ENCODE results near the gene POU5F2.

Gene POU5F2, protein sequence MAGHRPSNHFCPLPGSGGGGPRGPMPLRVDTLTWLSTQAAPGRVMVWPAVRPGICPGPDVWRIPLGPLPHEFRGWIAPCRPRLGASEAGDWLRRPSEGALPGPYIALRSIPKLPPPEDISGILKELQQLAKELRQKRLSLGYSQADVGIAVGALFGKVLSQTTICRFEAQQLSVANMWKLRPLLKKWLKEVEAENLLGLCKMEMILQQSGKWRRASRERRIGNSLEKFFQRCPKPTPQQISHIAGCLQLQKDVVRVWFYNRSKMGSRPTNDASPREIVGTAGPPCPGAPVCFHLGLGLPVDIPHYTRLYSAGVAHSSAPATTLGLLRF
- total RNA-seq: 1.5 to 33.3 (median 5.6) reads per million in 9 experiments

GRCh38 chr5:93741136-93741811 lies at the start of gene POU5F2:
POU5F2 (minus strand) TSS chr5:93741600; CDS start chr5:93741563, 37 bp downstream.
- DNase-seq: no peak
- Mint-ChIP-seq H3K4me1 (ENCODE audit: low read depth in 2 of 2) (peaks cover 1 to 4% of the 10 kb centered on the region in 2 donors), H3K27ac (peak within 1 kb of the TSS in 1 of 2 donors; percentile 60), H3K9me3 (peaks cover 3 to 6% of the 10 kb centered on the region in 2 donors), H3K27me3 (no peaks in the 10 kb centered on the region), H3K36me3 (ENCODE audit: insufficient read depth) (peaks cover 8% of the 10 kb centered on the region), H3K4me3 (no peak within 1 kb of the TSS)
- ATAC-seq (replicated peaks): no peak

- H3K4me1 Mint-ChIP-seq (ENCODE audit: low read depth in 2 of 2): peaks cover 0 to 3% of the 10 kb centered on the region in 2 donors
- H3K36me3 Mint-ChIP-seq (ENCODE audit: insufficient read depth): peaks cover 4% of the 10 kb centered on the region
- DNase-seq (no peak), ATAC-seq (replicated peaks) (no peak)
- no peaks in the 10 kb centered on the region for H3K27me3 Mint-ChIP-seq
- no peak overlapping the region for H3K4me3 Mint-ChIP-seq
- no peak overlapping the region for H3K27ac Mint-ChIP-seq
- H3K9me3 Mint-ChIP-seq: no peaks in the 10 kb centered on the region
These were observed 49.0 kb upstream of the POU5F2 start for GRCh38 chr5:93790401-93790800.

DNA sequence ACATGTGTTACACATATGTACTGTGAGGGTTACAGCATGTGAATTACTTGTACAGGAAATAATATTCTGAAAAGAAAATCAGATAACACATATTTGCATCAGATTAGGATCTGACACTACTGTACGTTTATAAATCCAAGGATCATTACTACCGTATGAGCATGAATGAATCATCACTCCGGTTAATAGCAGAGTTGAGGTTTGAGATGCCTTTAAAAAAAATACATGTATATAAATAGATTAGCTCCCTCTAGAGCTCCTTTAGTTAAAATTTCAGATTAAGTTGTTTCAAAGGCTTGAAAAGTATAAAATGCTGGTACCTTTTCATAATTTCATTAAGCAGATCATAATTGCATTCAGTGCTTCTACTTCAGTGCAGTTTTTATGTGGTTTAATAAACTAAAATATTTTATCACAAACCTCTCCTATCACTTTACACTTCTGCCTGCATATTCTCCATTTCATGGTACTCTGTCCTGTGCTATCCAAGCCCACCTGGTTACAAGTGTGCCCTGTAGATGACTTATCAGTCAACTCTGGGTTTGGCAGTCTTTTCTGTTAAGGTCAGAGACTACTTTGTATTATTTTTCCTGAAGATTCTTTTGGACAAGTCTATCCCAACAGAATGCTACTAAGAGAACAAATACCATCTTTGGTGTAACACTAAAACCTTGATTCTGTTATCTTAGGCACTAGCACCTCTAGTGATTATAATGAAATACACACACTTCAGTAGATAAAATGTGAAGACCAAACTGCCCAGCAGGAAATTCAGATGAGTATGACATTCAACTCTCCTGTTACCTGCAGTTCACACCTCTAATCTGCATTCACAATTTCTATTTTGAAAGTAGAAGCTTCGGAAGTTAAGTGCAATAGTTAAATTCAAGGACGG lies 48.0 kb upstream of the POU5F2 start:
- DNase-seq (no peak), ATAC-seq (replicated peaks) (no peak)
- H3K4me1 Mint-ChIP-seq (ENCODE audit: low read depth in 2 of 2): peaks cover 0 to 3% of the 10 kb centered on the region in 2 donors
- no peak overlapping the region for H3K27ac Mint-ChIP-seq
- no peaks in the 10 kb centered on the region for H3K36me3 Mint-ChIP-seq (ENCODE audit: insufficient read depth)
- no peaks in the 10 kb centered on the region for H3K27me3 Mint-ChIP-seq
- no peak overlapping the region for H3K4me3 Mint-ChIP-seq
- H3K9me3 Mint-ChIP-seq: no peaks in the 10 kb centered on the region

DNA sequence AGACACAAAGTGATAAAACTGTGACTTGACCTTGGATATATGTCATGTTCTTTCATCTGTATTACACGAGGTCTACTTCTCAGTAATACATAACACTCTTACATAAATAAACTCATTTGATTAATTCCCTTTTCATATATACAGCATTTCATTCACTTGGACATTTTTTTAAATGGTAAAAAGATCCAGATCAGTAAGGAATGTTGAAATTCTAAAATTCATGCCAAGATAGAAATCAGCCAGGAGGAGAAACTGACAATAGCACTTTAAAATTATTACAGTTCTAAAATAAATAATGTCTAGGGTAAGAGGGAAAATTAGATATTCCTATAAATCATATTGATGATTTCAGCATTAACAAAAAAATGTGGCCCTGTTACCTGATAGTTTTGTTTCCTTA lies 46.2 kb upstream of the POU5F2 start:
- Mint-ChIP-seq H3K36me3 (ENCODE audit: insufficient read depth) (peaks cover under 1% of the 10 kb centered on the region), H3K4me1 (ENCODE audit: low read depth in 2 of 2) (no peaks in the 10 kb centered on the region), H3K27me3 (no peaks in the 10 kb centered on the region), H3K9me3 (no peaks in the 10 kb centered on the region), H3K27ac (no peak overlapping the region), H3K4me3 (no peak overlapping the region)
- DNase-seq (no peak), ATAC-seq (replicated peaks) (no peak)

DNA sequence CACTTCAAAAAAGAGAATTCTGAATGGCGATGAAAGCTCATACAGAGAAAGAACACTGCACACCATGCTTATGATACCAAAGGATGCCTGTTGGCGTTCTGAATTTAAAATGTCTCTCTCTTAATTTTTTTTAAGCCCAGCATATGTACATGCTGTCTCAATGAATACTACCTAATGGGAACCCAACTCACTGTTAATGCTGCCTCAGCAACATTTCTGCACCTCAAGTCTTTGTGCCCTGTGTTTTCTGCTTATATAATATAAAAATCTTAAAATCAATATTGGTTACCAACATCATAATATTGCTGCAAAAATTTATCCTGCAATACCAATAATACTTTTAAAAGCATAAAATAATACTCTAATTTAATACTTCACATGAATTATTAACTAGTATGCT lies 44.1 kb upstream of the POU5F2 start:
- peaks cover 4% of the 10 kb centered on the region for H3K36me3 Mint-ChIP-seq (ENCODE audit: insufficient read depth)
- ATAC-seq (replicated peaks): no peak

GRCh38 chr5:93782978-93783377 lies 41.6 kb upstream of the POU5F2 start:
- no peak overlapping the region for H3K27ac Mint-ChIP-seq
- peaks cover 4% of the 10 kb centered on the region for H3K36me3 Mint-ChIP-seq (ENCODE audit: insufficient read depth)
- H3K9me3 Mint-ChIP-seq: no peaks in the 10 kb centered on the region
- H3K4me3 Mint-ChIP-seq: no peak overlapping the region
- no peaks in the 10 kb centered on the region for H3K27me3 Mint-ChIP-seq
- H3K4me1 Mint-ChIP-seq (ENCODE audit: low read depth in 2 of 2): no peaks in the 10 kb centered on the region
- ATAC-seq (replicated peaks) (no peak), DNase-seq (no peak)

More for the DNA sequence above, 44.1 kb upstream of the POU5F2 start:
- DNase-seq: no peak
- no peaks in the 10 kb centered on the region for H3K9me3 Mint-ChIP-seq
- no peak overlapping the region for H3K4me3 Mint-ChIP-seq
- H3K27me3 Mint-ChIP-seq: no peaks in the 10 kb centered on the region
- no peaks in the 10 kb centered on the region for H3K4me1 Mint-ChIP-seq (ENCODE audit: low read depth in 2 of 2)
- H3K27ac Mint-ChIP-seq: no peak overlapping the region

GRCh38 chr5:93777620-93778019 lies 36.2 kb upstream of the POU5F2 start:
- Mint-ChIP-seq H3K36me3 (ENCODE audit: insufficient read depth) (peaks cover 5% of the 10 kb centered on the region), H3K27ac (peak overlapping the region in 1 of 2 donors; percentile 54), H3K9me3 (no peaks in the 10 kb centered on the region), H3K4me1 (ENCODE audit: low read depth in 2 of 2) (peaks cover 0 to 3% of the 10 kb centered on the region in 2 donors), H3K27me3 (no peaks in the 10 kb centered on the region), H3K4me3 (no peak overlapping the region)
- DNase-seq (no peak), ATAC-seq (replicated peaks) (no peak)

DNA sequence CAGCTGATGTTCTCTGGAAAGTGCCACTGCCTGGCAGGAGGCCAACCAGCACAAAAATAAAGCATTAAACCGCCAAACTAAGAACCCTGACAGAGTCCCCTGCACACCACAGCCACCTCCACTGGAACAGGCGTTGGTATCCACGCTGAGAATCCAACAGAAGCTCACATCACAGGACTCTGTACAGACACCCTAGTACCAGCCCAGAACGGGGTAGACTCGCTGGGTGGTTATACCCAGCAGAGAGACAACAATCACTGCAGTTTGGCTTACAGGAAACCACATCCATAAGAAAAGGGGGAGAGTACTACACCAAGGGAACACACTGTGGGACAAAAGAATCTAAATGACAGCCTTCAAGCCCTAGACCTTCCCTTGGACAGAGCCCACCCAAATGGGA lies 15.0 kb upstream of the POU5F2 start:
- Mint-ChIP-seq H3K36me3 (ENCODE audit: insufficient read depth) (no peaks in the 10 kb centered on the region), H3K27ac (no peak overlapping the region), H3K9me3 (peaks cover 9 to 17% of the 10 kb centered on the region in 2 donors), H3K4me1 (ENCODE audit: low read depth in 2 of 2) (peaks cover 20 to 38% of the 10 kb centered on the region in 2 donors), H3K4me3 (no peak overlapping the region), H3K27me3 (no peaks in the 10 kb centered on the region)
- no peak for DNase-seq
- ATAC-seq (replicated peaks): no peak

- no peaks in the 10 kb centered on the region for H3K36me3 Mint-ChIP-seq (ENCODE audit: insufficient read depth)
- H3K4me1 Mint-ChIP-seq (ENCODE audit: low read depth in 2 of 2): peaks cover 18 to 35% of the 10 kb centered on the region in 2 donors
- H3K9me3 Mint-ChIP-seq: peaks cover 7 to 13% of the 10 kb centered on the region in 2 donors
- H3K4me3 Mint-ChIP-seq: no peak overlapping the region
- DNase-seq (no peak), ATAC-seq (replicated peaks) (no peak)
- H3K27ac Mint-ChIP-seq: peak overlapping the region in 1 of 2 donors; percentile 50
- H3K27me3 Mint-ChIP-seq: no peaks in the 10 kb centered on the region
These were observed 14.3 kb upstream of the POU5F2 start for GRCh38 chr5:93755716-93756115.

DNA sequence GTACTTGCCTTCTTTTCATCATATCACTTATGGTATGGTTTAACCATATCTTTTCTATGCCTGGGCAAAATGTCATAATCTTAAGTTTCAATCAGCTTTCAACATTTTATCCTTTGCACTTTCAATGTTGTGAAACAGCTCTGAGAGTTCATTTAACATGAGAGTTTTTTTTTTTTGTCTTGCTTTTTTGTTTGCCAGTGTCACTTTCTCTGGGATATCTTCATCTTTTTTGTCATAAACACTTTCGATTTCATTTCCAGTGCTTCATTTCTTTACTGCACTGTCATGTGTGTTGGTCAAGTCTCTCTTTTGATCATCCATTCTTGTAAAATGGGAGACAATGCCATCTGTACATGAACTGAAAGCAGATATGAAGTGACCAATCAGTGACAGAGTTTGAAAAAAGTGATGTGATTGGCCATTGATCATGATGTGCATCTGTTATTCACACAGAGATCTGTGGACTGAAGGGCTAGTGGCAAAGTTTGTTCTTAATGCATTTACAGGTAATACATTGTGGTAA lies 7.5 kb upstream of the POU5F2 start:
- Mint-ChIP-seq H3K4me1 (ENCODE audit: low read depth in 2 of 2) (peaks cover 5 to 15% of the 10 kb centered on the region in 2 donors), H3K36me3 (ENCODE audit: insufficient read depth) (no peaks in the 10 kb centered on the region), H3K9me3 (no peaks in the 10 kb centered on the region), H3K27me3 (no peaks in the 10 kb centered on the region), H3K27ac (no peak overlapping the region), H3K4me3 (no peak overlapping the region)
- DNase-seq: no peak
- ATAC-seq (replicated peaks): no peak

DNA sequence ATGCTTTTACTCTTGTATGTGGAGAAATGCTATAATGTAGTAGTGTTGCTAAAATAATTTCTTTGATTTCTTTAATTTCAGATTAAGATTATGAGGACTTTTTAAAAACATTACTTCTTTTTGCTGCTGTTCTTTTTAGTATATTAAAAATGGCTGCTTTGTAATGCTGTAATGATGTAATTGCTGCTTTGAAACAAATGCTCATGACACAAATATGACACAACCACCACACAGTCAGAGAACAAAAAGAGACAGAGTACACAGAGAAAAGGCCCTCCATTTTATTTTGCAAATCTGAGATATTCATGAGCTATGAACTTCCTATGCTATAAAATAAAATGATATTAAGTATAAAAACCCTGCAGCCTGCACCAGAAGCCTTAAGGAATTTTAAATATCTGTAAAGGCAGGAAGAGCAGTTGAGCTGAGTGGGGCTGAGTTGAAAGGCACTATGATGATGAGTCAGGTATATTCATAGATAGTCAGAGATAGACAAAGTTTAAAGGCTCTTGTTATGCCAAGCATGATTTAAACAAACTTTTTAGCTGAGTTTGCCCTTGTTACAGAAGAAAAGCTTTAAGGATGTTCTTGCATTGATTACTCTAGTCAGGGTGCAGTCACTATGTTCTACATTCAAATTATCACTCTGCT lies 5.1 kb upstream of the POU5F2 start:
- no peak overlapping the region for H3K4me3 Mint-ChIP-seq
- no peak for ATAC-seq (replicated peaks)

DNA sequence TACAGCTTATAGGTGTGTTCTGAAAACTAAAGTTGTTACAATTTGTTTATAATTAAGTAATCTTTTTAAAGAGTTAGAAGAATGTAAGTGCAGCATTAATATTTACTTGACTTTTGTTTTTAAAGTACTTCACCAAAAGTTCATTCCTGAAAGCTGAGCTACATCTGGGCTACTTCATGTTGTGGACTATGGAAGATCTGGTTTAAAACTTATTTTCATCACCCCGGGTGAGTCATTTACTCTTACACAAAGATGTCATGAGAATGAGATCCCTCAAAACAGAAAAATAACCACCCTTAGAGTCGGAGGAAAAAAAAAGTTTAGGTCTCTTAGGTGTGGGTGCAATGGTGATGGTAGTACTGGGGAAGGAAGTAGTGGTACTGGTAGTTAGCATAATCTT lies 5.1 kb downstream of the POU5F2 start:
- H3K9me3 Mint-ChIP-seq: peaks cover 3 to 6% of the 10 kb centered on the region in 2 donors
- no peaks in the 10 kb centered on the region for H3K27me3 Mint-ChIP-seq
- H3K36me3 Mint-ChIP-seq (ENCODE audit: insufficient read depth): peaks cover 9% of the 10 kb centered on the region
- H3K4me1 Mint-ChIP-seq (ENCODE audit: low read depth in 2 of 2): peaks cover 1 to 8% of the 10 kb centered on the region in 2 donors
- H3K4me3 Mint-ChIP-seq: no peak overlapping the region
- DNase-seq (no peak), ATAC-seq (replicated peaks) (no peak)
- H3K27ac Mint-ChIP-seq: no peak overlapping the region

More for the DNA sequence above, 5.1 kb upstream of the POU5F2 start:
- H3K27ac Mint-ChIP-seq: no peak overlapping the region
- H3K27me3 Mint-ChIP-seq: no peaks in the 10 kb centered on the region
- H3K4me1 Mint-ChIP-seq (ENCODE audit: low read depth in 2 of 2): peaks cover under 1% of the 10 kb centered on the region in 2 donors
- no peaks in the 10 kb centered on the region for H3K9me3 Mint-ChIP-seq
- DNase-seq: no peak
- peaks cover 4% of the 10 kb centered on the region for H3K36me3 Mint-ChIP-seq (ENCODE audit: insufficient read depth)

DNA sequence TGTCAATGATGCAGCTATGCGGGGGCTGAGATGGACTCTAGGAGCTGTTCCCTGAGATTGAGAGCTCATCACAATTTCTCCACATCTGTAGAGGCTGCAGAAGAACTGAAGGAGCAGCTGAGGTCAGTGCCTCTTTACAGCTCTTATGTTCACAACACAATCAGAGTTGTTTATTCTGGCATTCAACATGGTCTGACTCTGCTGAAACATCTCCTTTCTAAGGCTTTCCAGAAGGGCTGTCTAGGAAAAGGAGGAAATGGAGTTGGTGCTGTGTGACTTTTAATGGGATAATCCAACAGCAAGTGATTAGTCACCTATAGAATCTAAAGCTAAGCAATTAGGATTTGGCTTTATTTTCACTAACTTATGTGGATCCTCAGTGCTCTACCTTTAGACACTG lies 6.0 kb downstream of the POU5F2 start:
- Mint-ChIP-seq H3K27ac (no peak overlapping the region), H3K4me1 (ENCODE audit: low read depth in 2 of 2) (peaks cover under 1 to 8% of the 10 kb centered on the region in 2 donors), H3K36me3 (ENCODE audit: insufficient read depth) (peaks cover 5% of the 10 kb centered on the region), H3K27me3 (no peaks in the 10 kb centered on the region), H3K9me3 (peaks cover 3 to 6% of the 10 kb centered on the region in 2 donors), H3K4me3 (no peak overlapping the region)
- DNase-seq (no peak), ATAC-seq (replicated peaks) (no peak)

All from effector memory CD8-positive, alpha-beta T cell (primary cell).